ENCODE measurements around the gene KCNH1. TPM values are rescaled to one million over a fixed set of nuclear protein-coding genes. Genes with fewer than 3 reads are reported as not detected.

KCNH1 gene
- total RNA-seq, 1 donor = 41.3 TPM

- Histone ChIP-seq H4K20me1 (ENCODE audit: insufficient read depth, low read length) (peaks cover 5% of the 10 kb centered on the region), H3K4me1 (ENCODE audit: insufficient read depth, low read length) (no peaks in the 10 kb centered on the region), H3K4me2 (ENCODE audit: insufficient read depth, low read length) (no peak overlapping the region), H3K4me3 (ENCODE audit: insufficient read depth, low read length) (no peak overlapping the region), H2AFZ (ENCODE audit: low read length) (no peak overlapping the region), H3K27me3 (ENCODE audit: insufficient read depth, low read length) (no peaks in the 10 kb centered on the region), H3K9me3 (ENCODE audit: low read depth, low read length) (no peaks in the 10 kb centered on the region), H3K79me2 (ENCODE audit: insufficient read depth, low read length) (no peaks in the 10 kb centered on the region), H3K27ac (ENCODE audit: low read depth, low read length) (no peak overlapping the region), H3K36me3 (ENCODE audit: insufficient read depth, low read length) (no peaks in the 10 kb centered on the region)
- no peak for TF ChIP-seq CTCF (IDR thresholded peaks at IDR 0.05; ENCODE audit: extremely low read depth, low read depth, low read length)
- no peak for DNase-seq (ENCODE audit: insufficient read length, low spot score, missing footprints)
Observed at GRCh38 chr1:210787800-210788199, 346.1 kb downstream of the KCNH1 start.

- Histone ChIP-seq H3K9me3 (ENCODE audit: low read depth, low read length) (no peaks in the 10 kb centered on the region), H2AFZ (ENCODE audit: low read length) (no peak overlapping the region), H3K4me1 (ENCODE audit: insufficient read depth, low read length) (no peaks in the 10 kb centered on the region), H3K4me3 (ENCODE audit: insufficient read depth, low read length) (no peak overlapping the region), H4K20me1 (ENCODE audit: insufficient read depth, low read length) (no peaks in the 10 kb centered on the region), H3K27me3 (ENCODE audit: insufficient read depth, low read length) (no peaks in the 10 kb centered on the region), H3K79me2 (ENCODE audit: insufficient read depth, low read length) (no peaks in the 10 kb centered on the region), H3K27ac (ENCODE audit: low read depth, low read length) (no peak overlapping the region), H3K4me2 (ENCODE audit: insufficient read depth, low read length) (no peak overlapping the region), H3K36me3 (ENCODE audit: insufficient read depth, low read length) (no peaks in the 10 kb centered on the region)
- TF ChIP-seq CTCF (IDR thresholded peaks at IDR 0.05; ENCODE audit: extremely low read depth, low read depth, low read length) = no peak
- no peak for DNase-seq (ENCODE audit: insufficient read length, low spot score, missing footprints)
Observed at GRCh38 chr1:210786546-210786945, 347.4 kb downstream of the KCNH1 start.

GRCh38 chr1:210783925-210784324, 350.0 kb downstream of the KCNH1 start:
- H3K4me2 ChIP-seq (ENCODE audit: insufficient read depth, low read length) = no peak overlapping the region
- no peak for DNase-seq (ENCODE audit: insufficient read length, low spot score, missing footprints)
- H3K4me3 ChIP-seq (ENCODE audit: insufficient read depth, low read length) = no peak overlapping the region
- TF ChIP-seq CTCF (IDR thresholded peaks at IDR 0.05; ENCODE audit: extremely low read depth, low read depth, low read length) = no peak
- H3K36me3 ChIP-seq (ENCODE audit: insufficient read depth, low read length) = no peaks in the 10 kb centered on the region
- no peak overlapping the region for H2AFZ ChIP-seq (ENCODE audit: low read length)
- no peak overlapping the region for H3K27ac ChIP-seq (ENCODE audit: low read depth, low read length)
- H3K27me3 ChIP-seq (ENCODE audit: insufficient read depth, low read length) = no peaks in the 10 kb centered on the region
- no peaks in the 10 kb centered on the region for H3K79me2 ChIP-seq (ENCODE audit: insufficient read depth, low read length)
- H4K20me1 ChIP-seq (ENCODE audit: insufficient read depth, low read length) = no peaks in the 10 kb centered on the region
- no peaks in the 10 kb centered on the region for H3K4me1 ChIP-seq (ENCODE audit: insufficient read depth, low read length)
- no peaks in the 10 kb centered on the region for H3K9me3 ChIP-seq (ENCODE audit: low read depth, low read length)

- no peak overlapping the region for H3K4me3 ChIP-seq (ENCODE audit: insufficient read depth, low read length)
- H3K4me1 ChIP-seq (ENCODE audit: insufficient read depth, low read length) = no peaks in the 10 kb centered on the region
- H3K79me2 ChIP-seq (ENCODE audit: insufficient read depth, low read length) = no peaks in the 10 kb centered on the region
- H3K27me3 ChIP-seq (ENCODE audit: insufficient read depth, low read length) = no peaks in the 10 kb centered on the region
- H3K4me2 ChIP-seq (ENCODE audit: insufficient read depth, low read length) = no peak overlapping the region
- no peaks in the 10 kb centered on the region for H3K9me3 ChIP-seq (ENCODE audit: low read depth, low read length)
- no peaks in the 10 kb centered on the region for H4K20me1 ChIP-seq (ENCODE audit: insufficient read depth, low read length)
- no peaks in the 10 kb centered on the region for H3K36me3 ChIP-seq (ENCODE audit: insufficient read depth, low read length)
- H2AFZ ChIP-seq (ENCODE audit: low read length) = no peak overlapping the region
- no peak for DNase-seq (ENCODE audit: insufficient read length, low spot score, missing footprints)
- no peak overlapping the region for H3K27ac ChIP-seq (ENCODE audit: low read depth, low read length)
- no peak for TF ChIP-seq CTCF (IDR thresholded peaks at IDR 0.05; ENCODE audit: extremely low read depth, low read depth, low read length)
Observed at GRCh38 chr1:210781652-210782051, 352.3 kb downstream of the KCNH1 start.
